HEK293T (cell line): ENCODE data around the gene OR12D2.
"Not testable (repeated sequence)": the region's sequence is repeated elsewhere in the genome, so short reads cannot be mapped to it uniquely, and the experiment has no call there.

Experiments
- CTCF ChIA-PET: fragments of 350-600 bp; formaldehyde crosslinking; extraction: SDS; loops from one replicate; lab custom pipeline; 2021; ENCODE audit warnings: antibody characterized with exemption, inconsistent platforms; lab: Yijun Ruan, JAX
- POLR2A ChIA-PET: fragments of 350-600 bp; formaldehyde crosslinking; extraction: SDS; loops from one replicate; lab custom pipeline; 2020; ENCODE audit warnings: antibody characterized with exemption, inconsistent platforms; lab: Yijun Ruan, JAX
- DNase-seq: peaks from one replicate; pipeline ENCODE4 v3.0.0; 2012; ENCODE audit warnings: mixed read lengths; ENCODE audit errors: extremely low spot score
- ARNT ChIP-seq: fragments of 450-650 bp; IDR thresholded peaks from 2 replicates; pipeline ENCODE4 v1.6.1; 2017; ENCODE audit warnings: mild to moderate bottlenecking
- BHLHE40 ChIP-seq: fragments of 450-650 bp; IDR thresholded peaks from 2 replicates; pipeline ENCODE4 v1.6.1; 2016; ENCODE audit warnings: mild to moderate bottlenecking, moderate library complexity, borderline replicate concordance
- CTBP1 ChIP-seq: fragments of 450-650 bp; IDR thresholded peaks from 2 replicates; pipeline ENCODE4 v1.6.1; 2016; ENCODE audit warnings: borderline replicate concordance
- ELF4 ChIP-seq: fragments of 450-650 bp; IDR thresholded peaks from 2 replicates; pipeline ENCODE4 v1.6.1; 2017; ENCODE audit warnings: antibody characterized with exemption
- FOXA1 ChIP-seq: fragments of 450-650 bp; IDR thresholded peaks from 2 replicates; pipeline ENCODE4 v1.6.1; 2016; ENCODE audit warnings: mild to moderate bottlenecking
- FOXK2 ChIP-seq: fragments of 450-650 bp; IDR thresholded peaks from 2 replicates; pipeline ENCODE4 v1.6.1; 2016; ENCODE audit warnings: mild to moderate bottlenecking
- FOXM1 ChIP-seq: fragments of 450-650 bp; IDR thresholded peaks from 2 replicates; pipeline ENCODE4 v1.6.1; 2017; ENCODE audit warnings: mild to moderate bottlenecking, borderline replicate concordance
- HDGF ChIP-seq: fragments of 450-650 bp; IDR thresholded peaks from 2 replicates; pipeline ENCODE4 v1.6.1; 2017; ENCODE audit warnings: antibody characterized with exemption, borderline replicate concordance
- L3MBTL2 ChIP-seq: fragments of 450-650 bp; conservative IDR thresholded peaks from 2 replicates; pipeline ENCODE4 v1.6.1; 2016; ENCODE audit warnings: mild to moderate bottlenecking
- LEF1 ChIP-seq: fragments of 450-650 bp; IDR thresholded peaks from 2 replicates; pipeline ENCODE4 v1.6.1; 2017; ENCODE audit warnings: mild to moderate bottlenecking, borderline replicate concordance
- NFRKB ChIP-seq: fragments of 450-650 bp; IDR thresholded peaks from 2 replicates; pipeline ENCODE4 v1.6.1; 2016; ENCODE audit warnings: mild to moderate bottlenecking, moderate library complexity
- PKNOX1 ChIP-seq: fragments of 450-650 bp; IDR thresholded peaks from 2 replicates; pipeline ENCODE4 v1.6.1; 2016
- SP1 ChIP-seq: fragments of 450-650 bp; IDR thresholded peaks from 2 replicates; pipeline ENCODE4 v1.6.1; 2017
- SUZ12 ChIP-seq: fragments of 450-650 bp; IDR thresholded peaks from 2 replicates; pipeline ENCODE4 v1.6.1; 2016; ENCODE audit warnings: mild to moderate bottlenecking
- TARDBP ChIP-seq: fragments of 450-650 bp; IDR thresholded peaks from 2 replicates; pipeline ENCODE4 v1.6.1; 2016
- ZNF384 ChIP-seq: fragments of 450-650 bp; IDR thresholded peaks from 2 replicates; pipeline ENCODE4 v1.6.1; 2016

Gene OR12D2

GRCh38 chr6:29424575-29424974 is 29.1 kb downstream of the OR12D2 start:
- no peak for DNase-seq
- no peak for TF ChIP-seq BHLHE40
- TF ChIP-seq PKNOX1 = no peak
- TF ChIP-seq FOXK2 = no peak
- TF ChIP-seq NFRKB = no peak
- no peak for TF ChIP-seq L3MBTL2
- TF ChIP-seq SP1 = no peak
- no peak for TF ChIP-seq SUZ12
- no peak for TF ChIP-seq FOXA1
- no peak for TF ChIP-seq TARDBP
- no peak for TF ChIP-seq LEF1
- TF ChIP-seq FOXM1 = no peak
- TF ChIP-seq ARNT = no peak
- TF ChIP-seq HDGF = no peak
- no peak for TF ChIP-seq ZNF384
- TF ChIP-seq ELF4 = no peak
- no peak for TF ChIP-seq CTBP1
- CTCF ChIA-PET = no interaction called here
- POLR2A ChIA-PET = no interaction called here

DNA sequence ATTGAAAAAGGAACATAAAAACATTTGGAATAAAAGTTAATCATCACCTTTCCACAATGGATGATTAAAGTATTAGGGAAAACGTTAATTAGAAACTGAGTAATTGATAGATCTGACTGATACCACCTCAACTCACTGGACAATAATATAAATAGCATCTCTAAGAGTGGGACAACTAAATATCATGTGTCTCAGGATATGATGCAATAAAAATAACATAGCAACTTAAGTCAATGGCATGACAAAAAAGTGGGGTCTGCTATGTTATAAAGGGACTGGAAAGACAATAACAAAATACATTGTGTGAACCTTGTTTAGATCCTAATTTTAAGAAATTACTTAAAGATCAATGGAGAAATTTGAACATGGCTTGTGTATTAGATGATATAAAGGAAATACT is 29.6 kb downstream of the OR12D2 start:
- no peak for DNase-seq
- ChIA-PET POLR2A (no interaction called here), CTCF (no interaction called here)
- TF ChIP-seq ELF4 (no peak), ZNF384 (no peak), PKNOX1 (no peak), SUZ12 (no peak), TARDBP (no peak), L3MBTL2 (no peak), NFRKB (no peak), HDGF (no peak), SP1 (no peak), ARNT (no peak)

DNA sequence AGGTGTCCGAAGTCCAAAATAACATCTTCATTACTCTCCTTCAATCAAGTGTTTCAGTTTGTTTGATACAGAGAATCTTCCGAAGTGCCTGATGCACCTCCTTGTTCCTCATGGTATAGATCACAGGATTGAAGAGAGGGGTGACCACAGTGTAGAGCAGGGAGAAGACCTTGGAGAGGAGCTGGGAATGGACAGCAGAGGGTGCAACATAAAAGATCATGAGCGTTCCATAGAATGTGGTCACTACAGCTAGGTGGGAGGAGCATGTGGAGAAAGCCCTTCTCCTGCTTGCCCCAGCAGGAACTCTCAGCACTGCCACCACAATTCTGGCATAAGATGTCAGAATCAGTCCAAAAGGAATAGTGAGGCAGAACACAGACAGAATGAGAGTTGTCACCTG is 31.2 kb downstream of the OR12D2 start:
- no peak for DNase-seq
- CTCF ChIA-PET = no interaction called here
- POLR2A ChIA-PET = no interaction called here
- TF ChIP-seq FOXM1 = no peak
- no peak for TF ChIP-seq ARNT
- TF ChIP-seq SUZ12 = no peak
- no peak for TF ChIP-seq LEF1
- TF ChIP-seq TARDBP = no peak
- TF ChIP-seq PKNOX1 = no peak
- no peak for TF ChIP-seq FOXK2
- no peak for TF ChIP-seq SP1
- TF ChIP-seq HDGF = no peak
- no peak for TF ChIP-seq NFRKB
- no peak for TF ChIP-seq BHLHE40
- no peak for TF ChIP-seq CTBP1
- no peak for TF ChIP-seq L3MBTL2

DNA sequence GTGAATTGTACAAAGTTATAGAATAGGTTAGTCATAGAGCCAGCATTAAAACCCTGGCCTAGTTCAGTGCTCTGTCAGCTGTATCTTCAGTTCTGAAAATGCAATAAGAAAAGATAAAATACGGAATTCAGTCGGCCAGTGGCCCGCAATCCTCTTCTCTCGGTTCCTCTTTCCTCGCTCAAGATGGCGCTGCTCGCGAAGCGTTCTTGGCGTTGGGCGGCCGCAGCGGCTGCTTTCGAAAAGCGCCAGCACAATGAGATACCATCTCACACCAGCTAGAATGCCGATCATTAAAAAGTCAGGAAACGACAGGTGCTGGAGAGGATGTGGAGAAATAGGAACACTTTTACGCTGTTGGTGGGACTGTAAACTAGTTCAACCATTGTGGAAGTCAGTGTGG is 41.3 kb downstream of the OR12D2 start:
- CTCF ChIA-PET, DNase-seq, POLR2A ChIA-PET: not testable (repeated sequence)

DNA sequence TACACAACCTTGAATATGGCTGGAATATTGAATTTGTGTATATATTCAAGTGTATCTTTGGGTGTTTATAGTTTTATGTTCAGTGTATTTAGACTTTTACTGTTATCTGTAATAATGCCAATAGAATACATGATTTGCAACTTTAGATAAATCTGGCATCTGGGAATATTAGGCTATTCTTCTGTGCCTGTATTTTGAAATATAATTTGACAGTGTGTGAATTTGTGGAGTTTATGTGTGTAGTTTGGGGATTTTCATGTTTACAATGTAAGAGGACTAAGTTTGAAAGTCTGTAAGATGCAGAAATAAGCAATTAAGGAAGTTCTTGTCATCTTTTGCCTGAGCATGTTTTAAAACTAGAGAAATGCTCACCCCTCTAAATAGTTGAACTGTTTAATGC is 43.6 kb downstream of the OR12D2 start, which contains the start of gene OR10C1:
Gene OR10C1 (plus strand): TSS at position 301 of the 400 bp plus-strand sequence. CDS start 710 bp downstream, outside the sequence.
- TF ChIP-seq ARNT = no peak
- CTCF ChIA-PET = no interaction called here
- POLR2A ChIA-PET = no interaction called here
- no peak for DNase-seq

- CTCF ChIA-PET = no interaction called here
- DNase-seq = no peak
- no peak for TF ChIP-seq L3MBTL2
- TF ChIP-seq TARDBP = no peak
- no peak for TF ChIP-seq ELF4
- TF ChIP-seq LEF1 = no peak
- TF ChIP-seq FOXK2 = no peak
- TF ChIP-seq NFRKB = no peak
- TF ChIP-seq FOXA1 = no peak
- TF ChIP-seq CTBP1 = no peak
- TF ChIP-seq ARNT = no peak
- TF ChIP-seq ZNF384 = no peak
- TF ChIP-seq SP1 = no peak
- TF ChIP-seq FOXM1 = no peak
- TF ChIP-seq SUZ12 = no peak
- TF ChIP-seq PKNOX1 = no peak
- POLR2A ChIA-PET = no interaction called here
These were observed 47.3 kb downstream of the OR12D2 start for GRCh38 chr6:29442719-29443118.

DNA sequence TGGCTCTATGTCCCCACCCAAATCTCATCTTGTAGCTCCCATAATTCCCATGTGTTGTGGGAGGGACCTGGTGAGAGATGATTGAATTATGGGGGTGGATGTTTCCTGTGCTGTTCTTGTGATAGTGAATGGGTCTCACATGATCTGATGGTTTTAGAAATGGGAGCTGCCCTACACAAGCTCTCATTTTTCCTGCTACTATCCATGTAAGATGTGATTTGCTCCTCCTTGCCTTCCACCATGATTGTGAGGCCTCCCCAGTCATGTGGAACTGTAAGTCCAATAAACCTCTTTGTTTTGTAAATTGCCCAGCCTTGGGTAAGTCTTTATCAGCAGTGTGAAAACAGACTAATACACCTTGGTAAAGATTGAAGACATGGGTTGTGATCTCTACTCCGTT is 48.6 kb downstream of the OR12D2 start:
- DNase-seq, POLR2A ChIA-PET, CTCF ChIA-PET: not testable (repeated sequence)
